Stimulated activated CD4-positive, alpha-beta T cell treated with anti-CD3 and anti-CD28 coated beads, Interleukin-4, amount 100 ng/mL, for 48 hours (primary cell): Measurements from ENCODE around the gene CACHD1.

Source experiments
- DNase-seq, 2 donors: peaks; one replicate each; pipeline ENCODE4 v3.0.0-alpha.2; 2020; ENCODE audit warnings: low read depth in 2 of 2

CACHD1 gene

GRCh38 chr1:64473367-64473766 lies 3.4 kb downstream of the CACHD1 start:
- no peak for DNase-seq

DNA sequence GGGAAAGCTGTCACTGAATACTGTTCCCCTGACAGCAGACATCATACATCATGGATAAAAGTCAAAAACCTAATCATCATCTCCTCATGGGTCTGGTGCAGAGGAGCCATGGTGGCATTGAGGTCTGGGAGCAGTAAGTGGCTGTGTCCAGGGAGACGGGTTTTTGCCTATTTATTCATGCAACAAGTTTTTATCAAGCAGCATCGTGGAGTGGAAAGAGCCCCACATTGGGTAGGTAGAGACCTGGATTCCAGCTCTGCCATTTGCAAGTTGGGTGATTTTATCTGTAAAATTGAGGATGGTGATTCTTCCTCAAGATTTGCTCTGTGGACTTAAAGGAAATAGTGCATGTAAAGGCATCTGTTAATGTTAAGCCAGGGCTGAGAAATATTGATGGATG lies 4.2 kb downstream of the CACHD1 start:
- DNase-seq: no peak

- no peak for DNase-seq
Measured at GRCh38 chr1:64474665-64475439, 4.9 kb downstream of the CACHD1 start.

DNA sequence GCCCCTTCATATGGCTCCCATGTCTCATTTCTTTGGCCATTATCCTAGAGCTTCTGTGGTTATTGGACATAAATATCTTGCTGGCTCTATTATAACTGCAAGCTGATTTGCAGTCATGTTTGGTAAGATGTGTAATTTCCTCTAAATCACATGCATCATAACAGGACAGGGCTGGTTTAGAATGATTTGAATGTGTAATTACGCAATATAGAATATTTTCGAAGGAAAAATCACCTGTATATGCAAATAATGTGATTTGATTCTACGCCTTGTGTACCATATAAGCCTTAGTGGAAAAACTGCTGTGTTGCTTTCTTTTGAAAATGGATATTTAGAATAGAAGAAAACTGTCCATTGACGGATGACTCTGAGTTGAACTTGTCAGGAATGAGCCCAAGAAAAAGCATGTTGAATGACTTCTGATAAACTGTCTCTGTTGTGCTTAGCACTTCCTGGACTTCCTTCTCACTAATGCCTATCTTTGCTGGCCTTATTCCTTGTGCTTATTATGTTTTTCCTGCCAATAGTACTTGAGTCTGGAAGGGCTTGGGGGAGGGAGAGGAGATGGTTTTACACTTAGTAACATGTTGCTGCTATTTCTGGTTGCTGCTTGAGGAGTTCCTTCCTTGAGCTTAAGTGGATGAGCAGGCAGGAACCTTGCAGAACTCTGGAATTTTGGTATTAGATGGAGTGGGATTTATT lies 6.5 kb downstream of the CACHD1 start:
- no peak for DNase-seq

DNA sequence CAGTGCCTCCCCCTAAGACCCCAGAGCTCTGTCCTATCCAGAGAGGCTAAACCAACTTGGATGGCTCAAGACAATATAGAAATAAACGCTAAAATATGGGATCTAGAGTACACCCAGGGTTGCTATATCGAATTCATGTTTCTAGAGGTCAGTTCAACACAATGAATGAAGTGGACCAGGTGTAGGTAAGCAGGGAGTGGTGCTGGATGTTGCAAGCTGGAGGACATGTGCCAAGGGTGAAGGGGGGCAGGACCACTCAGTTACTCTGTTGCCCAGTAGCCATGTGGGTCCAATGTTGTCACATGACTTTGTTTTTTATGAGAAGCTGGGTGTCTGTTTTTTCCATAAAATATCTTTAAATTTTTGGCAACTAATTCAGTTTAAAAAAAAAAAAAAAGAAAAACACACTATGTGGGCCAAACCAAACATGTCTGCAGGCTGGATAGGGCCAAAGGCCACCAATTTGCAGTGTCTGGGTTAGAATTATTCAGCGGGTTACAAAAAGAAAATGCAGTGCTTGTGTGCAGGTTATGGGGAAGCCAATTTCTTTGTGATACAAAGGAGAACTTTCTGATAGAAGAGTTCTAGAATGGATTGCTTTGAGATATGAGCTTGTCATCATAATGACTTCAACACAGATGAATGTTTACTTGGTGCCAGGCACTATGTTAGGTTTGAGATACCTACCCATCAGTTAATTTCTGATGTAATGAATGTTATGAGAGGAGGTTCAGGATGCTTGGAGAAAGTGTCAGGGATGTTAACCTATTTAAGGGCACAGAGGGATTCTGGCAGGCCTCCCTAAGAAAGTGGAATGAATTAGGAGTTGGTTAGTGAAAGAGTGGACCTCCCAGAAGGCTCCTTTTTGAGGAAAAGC lies 8.9 kb downstream of the CACHD1 start:
- no peak for DNase-seq

GRCh38 chr1:64479874-64480273 lies 9.9 kb downstream of the CACHD1 start:
- no peak for DNase-seq

DNA sequence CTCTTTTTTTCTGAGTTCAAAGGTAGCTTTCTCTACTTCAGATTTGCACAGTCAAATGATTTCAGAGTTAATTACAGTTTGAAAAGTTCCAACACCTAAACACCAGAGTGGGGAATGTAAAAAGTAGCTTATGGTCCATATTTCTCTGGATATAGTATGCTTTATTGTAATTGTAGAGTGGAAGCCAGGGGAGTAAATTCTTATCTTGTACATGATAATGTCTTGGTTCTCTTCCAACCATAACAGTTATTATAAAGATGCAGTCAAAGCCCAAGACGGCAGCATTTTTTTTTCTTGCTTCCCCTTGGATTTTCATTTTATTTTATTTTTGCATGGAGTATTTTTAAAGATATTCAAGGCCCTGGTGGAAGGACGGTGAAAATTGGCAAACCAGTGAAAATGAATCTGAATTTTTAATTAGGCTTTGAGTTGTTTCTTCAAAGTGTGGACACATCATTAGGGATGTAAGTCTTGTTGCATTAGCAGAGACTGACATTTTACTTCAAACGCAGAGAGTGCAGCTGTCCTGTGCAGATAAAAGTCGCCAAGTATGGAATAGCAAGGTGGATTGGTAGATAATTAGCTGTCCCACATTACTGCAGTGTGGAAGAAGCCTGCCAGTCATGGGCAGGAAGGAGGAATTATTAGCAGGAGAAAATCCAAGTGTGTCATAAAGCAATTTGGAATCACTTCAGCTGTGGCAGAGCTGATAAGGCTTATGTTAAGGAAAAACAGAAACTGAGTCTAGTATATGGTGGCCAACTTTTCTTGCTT lies 11.3 kb downstream of the CACHD1 start:
- no peak for DNase-seq

DNA sequence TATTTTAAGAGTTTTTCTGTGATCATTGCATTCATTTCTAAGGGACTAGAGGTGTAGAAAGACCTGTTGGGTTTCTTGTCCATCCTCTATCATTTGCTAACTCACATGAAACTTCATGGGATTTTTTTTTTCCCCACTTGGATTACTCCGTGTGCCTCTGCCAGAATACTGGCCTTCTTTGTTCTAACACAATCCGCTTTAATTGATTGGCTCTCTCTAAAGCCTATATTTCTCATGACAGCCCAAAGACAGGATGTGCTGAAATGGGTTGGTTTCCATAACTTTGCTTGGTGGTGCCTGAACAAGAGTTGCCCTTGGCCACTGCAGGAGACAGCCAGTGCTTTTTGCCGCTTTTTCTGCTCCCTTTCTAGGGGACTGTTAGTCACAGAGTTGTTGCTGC lies 12.2 kb downstream of the CACHD1 start:
- no peak for DNase-seq

DNA sequence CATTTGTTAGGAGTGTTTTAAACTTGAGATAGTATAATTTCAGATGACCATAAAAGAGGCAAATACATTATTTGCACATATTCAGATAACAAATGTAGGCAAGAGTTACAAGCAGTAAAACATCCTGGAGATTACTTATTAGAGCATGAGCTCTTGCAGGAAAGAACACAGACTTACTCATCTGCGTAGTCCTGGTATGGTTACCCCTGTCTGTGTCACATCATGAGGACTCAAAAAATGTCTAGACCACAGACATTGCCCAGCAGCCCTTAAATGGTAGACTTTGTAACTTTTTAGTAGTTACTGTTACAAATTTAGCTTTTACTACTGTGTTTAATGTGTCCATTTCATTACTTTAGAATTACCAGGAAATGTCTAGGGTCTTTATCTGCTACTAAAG lies 12.8 kb downstream of the CACHD1 start:
- DNase-seq: no peak

- no peak for DNase-seq
Measured at GRCh38 chr1:64483731-64484414, 13.9 kb downstream of the CACHD1 start.

DNA sequence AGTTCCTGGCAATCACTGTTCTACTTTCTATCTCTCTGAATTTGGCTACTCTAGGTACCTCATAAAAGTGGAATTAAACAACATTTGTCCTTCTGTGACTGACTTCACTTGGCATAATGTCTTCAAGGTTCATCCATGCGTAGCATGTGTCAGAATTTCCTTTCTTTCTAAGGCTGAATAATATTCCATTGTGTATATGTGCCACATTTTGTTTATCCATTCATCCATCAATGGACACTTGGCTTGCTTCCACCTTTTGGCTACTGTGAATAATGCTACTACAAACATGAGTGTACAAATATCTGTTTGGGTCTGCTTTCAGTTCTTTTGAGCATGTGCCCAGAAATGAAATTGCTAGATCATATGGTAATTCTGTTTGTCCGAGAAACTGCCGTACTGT lies 14.7 kb downstream of the CACHD1 start:
- no peak for DNase-seq

GRCh38 chr1:64486193-64486592 lies 16.3 kb downstream of the CACHD1 start:
- no peak for DNase-seq

DNA sequence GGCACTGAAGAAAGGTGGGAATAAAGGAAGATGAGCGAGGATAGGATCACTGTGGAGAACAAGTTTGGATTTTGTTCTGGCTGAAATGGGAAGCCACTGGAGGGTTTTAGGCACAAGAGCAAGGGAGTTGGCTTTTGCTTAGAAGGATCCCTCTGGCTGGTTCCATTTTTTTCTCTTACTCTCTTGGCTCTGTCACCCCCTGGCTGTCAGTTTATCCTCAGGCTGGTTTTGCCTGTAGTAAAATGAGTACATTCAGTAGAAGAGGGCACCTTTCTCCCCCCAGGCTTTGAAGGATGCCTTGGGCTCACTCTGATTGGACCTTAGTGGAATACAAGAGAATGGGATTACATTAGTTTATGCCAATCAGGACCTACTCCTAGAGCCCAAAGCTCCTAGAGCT lies 17.1 kb downstream of the CACHD1 start:
- DNase-seq: no peak

DNA sequence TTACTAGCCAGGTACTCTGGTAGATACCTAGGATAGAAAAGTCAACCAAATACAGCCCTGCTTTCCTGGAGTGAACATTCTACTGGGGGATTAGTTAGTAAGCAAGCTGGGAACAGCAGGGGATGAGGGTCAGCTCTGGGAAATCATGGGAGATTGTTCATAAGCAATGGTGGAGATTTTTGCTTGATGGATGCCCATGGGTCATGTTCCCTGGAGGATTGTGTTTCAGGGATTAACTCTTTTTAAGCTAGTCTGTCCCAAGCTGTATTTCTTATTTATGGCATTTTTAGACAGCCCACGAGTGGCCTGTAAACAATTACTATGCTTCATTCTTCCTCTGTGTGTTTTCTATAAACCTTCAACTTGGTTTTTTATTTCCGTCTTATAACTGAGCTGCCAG lies 18.9 kb downstream of the CACHD1 start:
- no peak for DNase-seq

GRCh38 chr1:64489707-64490106 lies 19.8 kb downstream of the CACHD1 start:
- no peak for DNase-seq

GRCh38 chr1:64490213-64490818 lies 20.4 kb downstream of the CACHD1 start:
- no peak for DNase-seq

GRCh38 chr1:64492424-64492823 lies 22.5 kb downstream of the CACHD1 start:
- DNase-seq: no peak

DNA sequence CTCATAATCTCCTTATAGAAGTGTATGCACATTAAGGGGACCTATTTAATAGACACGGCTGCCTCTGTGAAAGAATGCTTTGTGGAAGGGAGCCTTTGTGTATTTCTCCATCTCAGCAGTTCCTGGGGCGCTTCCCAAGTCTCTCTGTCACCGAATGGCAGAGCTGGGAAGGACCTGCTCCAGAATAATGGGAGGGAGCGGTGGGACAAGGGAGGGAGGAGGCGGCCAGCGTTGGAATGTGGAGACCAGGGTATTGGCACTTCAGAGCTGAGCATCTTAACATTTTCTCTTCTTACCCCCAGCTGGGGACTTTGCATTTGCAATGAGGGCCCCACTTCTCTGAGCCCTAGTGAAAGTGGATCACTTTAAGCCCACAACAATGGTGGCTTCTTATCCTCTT lies 23.9 kb downstream of the CACHD1 start:
- no peak for DNase-seq

DNA sequence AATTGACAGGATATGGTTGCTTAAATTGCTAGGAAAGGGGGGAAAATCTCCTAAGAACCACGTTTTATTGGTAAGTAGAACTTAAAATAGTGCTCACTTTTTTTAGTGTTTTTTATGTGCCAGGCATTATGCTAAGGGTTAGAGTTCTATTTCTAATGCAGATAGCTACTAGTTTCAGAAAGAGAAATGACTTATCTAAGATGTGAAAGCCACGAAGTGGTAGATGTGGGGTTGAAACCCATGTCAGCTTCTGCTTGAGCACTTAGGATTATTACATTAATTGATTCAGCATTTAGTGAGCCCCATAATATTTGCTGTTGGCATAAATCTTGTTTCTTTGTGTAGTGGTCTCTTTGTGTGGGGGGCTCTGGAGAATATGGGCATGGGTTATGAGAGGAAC lies 24.7 kb downstream of the CACHD1 start:
- no peak for DNase-seq

- DNase-seq: no peak
Measured at GRCh38 chr1:64495878-64496277, 25.9 kb downstream of the CACHD1 start.

- no peak for DNase-seq
Measured at GRCh38 chr1:64496606-64497005, 26.7 kb downstream of the CACHD1 start.
